Effector CD8-positive, alpha-beta T cell (primary cell): ENCODE measurements around the gene SPAG8.

ENCODE experiments used
- DNase-seq: peaks from one replicate; lab custom pipeline; 2025; lab: John Stamatoyannopoulos, UW
- total RNA-seq, 4 experiments: gene quantifications; one replicate each; lab custom pipeline; 2026; lab: John Stamatoyannopoulos, UW

The SPAG8 gene
- total RNA-seq = 4.4 to 7.6 (median 5.1) reads per million in 4 experiments

GRCh38 chr9:35812025-35812602, at the start of gene SPAG8:
Gene SPAG8 (minus strand): TSS chr9:35812262. CDS start chr9:35812147, 115 bp downstream.
- DNase-seq = peak; percentile 90

GRCh38 chr9:35861161-35861897, 49.3 kb upstream of the SPAG8 start:
- no peak for DNase-seq

GRCh38 chr9:35859990-35860339, 47.9 kb upstream of the SPAG8 start:
- DNase-seq = no peak

GRCh38 chr9:35859310-35859989, 47.4 kb upstream of the SPAG8 start:
- DNase-seq = no peak

- DNase-seq = no peak
Observed at GRCh38 chr9:35858458-35858857, 46.4 kb upstream of the SPAG8 start.

- DNase-seq = no peak
Observed at GRCh38 chr9:35856882-35857281, 44.8 kb upstream of the SPAG8 start.

- no peak for DNase-seq
Observed at GRCh38 chr9:35856206-35856605, 44.1 kb upstream of the SPAG8 start.

- DNase-seq = no peak
Observed at GRCh38 chr9:35854091-35854762, 42.2 kb upstream of the SPAG8 start.

GRCh38 chr9:35852876-35853865, 41.1 kb upstream of the SPAG8 start:
- DNase-seq = no peak

- DNase-seq = no peak
Observed at GRCh38 chr9:35852267-35852815, 40.3 kb upstream of the SPAG8 start.

- no peak for DNase-seq
Observed at GRCh38 chr9:35847792-35848572, 35.9 kb upstream of the SPAG8 start.

- DNase-seq = no peak
Observed at GRCh38 chr9:35845824-35846771, 34.0 kb upstream of the SPAG8 start.

- no peak for DNase-seq
Observed at GRCh38 chr9:35844628-35845270, 32.7 kb upstream of the SPAG8 start.

GRCh38 chr9:35842795-35843194, 30.7 kb upstream of the SPAG8 start:
- no peak for DNase-seq

GRCh38 chr9:35842020-35842745, 30.1 kb upstream of the SPAG8 start:
- no peak for DNase-seq

- DNase-seq = no peak
Observed at GRCh38 chr9:35841645-35841900, 29.5 kb upstream of the SPAG8 start.

GRCh38 chr9:35840881-35841644, 29.0 kb upstream of the SPAG8 start:
- DNase-seq = no peak
